H9 (cell line): ENCODE measurements around the gene APP. TPM values are rescaled to one million over a fixed set of nuclear protein-coding genes. Genes with fewer than 3 reads are reported as not detected.

Experiments used
- DNase-seq: peaks from one replicate; pipeline ENCODE4 v3.0.0-alpha.2; 2017
- H2AFZ ChIP-seq: one replicate; pipeline ENCODE4 v1.6.1; 2013; ENCODE audit warnings: mild to moderate bottlenecking, low read length, control low read depth, moderate library complexity
- H2AK5ac ChIP-seq: 2 replicates; pipeline ENCODE4 v1.6.1; 2013; ENCODE audit warnings: low read length, control low read depth, mixed read lengths; ENCODE audit not compliant: insufficient read length
- H2BK120ac ChIP-seq: one replicate; pipeline ENCODE4 v1.6.1; 2013; ENCODE audit warnings: low read depth, mild to moderate bottlenecking, low read length, control low read depth, inconsistent platforms; ENCODE audit not compliant: poor library complexity, severe bottlenecking
- H2BK12ac ChIP-seq: 2 replicates; pipeline ENCODE4 v1.6.1; 2013; ENCODE audit warnings: low read length, control low read depth, mixed read lengths, low read depth; ENCODE audit not compliant: insufficient read length
- H2BK15ac ChIP-seq: 2 replicates; pipeline ENCODE4 v1.6.1; 2013; ENCODE audit warnings: low read depth, low read length, control low read depth
- H2BK20ac ChIP-seq: one replicate; pipeline ENCODE4 v1.6.1; 2013; ENCODE audit warnings: low read depth, mild to moderate bottlenecking, low read length, control low read depth, inconsistent platforms; ENCODE audit not compliant: poor library complexity, severe bottlenecking
- H2BK5ac ChIP-seq: 2 replicates; pipeline ENCODE4 v1.6.1; 2013; ENCODE audit warnings: low read length, control low read depth, mixed read lengths; ENCODE audit not compliant: insufficient read length
- H3K14ac ChIP-seq: 2 replicates; pipeline ENCODE4 v1.6.1; 2013; ENCODE audit warnings: low read length, control low read depth; ENCODE audit not compliant: insufficient read depth
- H3K18ac ChIP-seq: 2 replicates; pipeline ENCODE4 v1.6.1; 2013; ENCODE audit warnings: low read depth, mild to moderate bottlenecking, mixed read lengths, low read length, control low read depth; ENCODE audit not compliant: insufficient read length
- H3K23ac ChIP-seq: 2 replicates; pipeline ENCODE4 v1.6.1; 2013; ENCODE audit warnings: low read length, control low read depth, mixed read lengths, low read depth; ENCODE audit not compliant: insufficient read length
- H3K23me2 ChIP-seq: 2 replicates; pipeline ENCODE4 v1.6.1; 2013; ENCODE audit warnings: low read depth, mild to moderate bottlenecking, mixed read lengths, low read length, control low read depth; ENCODE audit not compliant: insufficient read length, poor library complexity, severe bottlenecking
- H3K27ac ChIP-seq: 2 replicates; pipeline ENCODE4 v1.5.1; 2013; ENCODE audit warnings: low read length, control low read depth, mixed read lengths, low read depth; ENCODE audit not compliant: insufficient read length
- H3K27me3 ChIP-seq: 2 replicates; pipeline ENCODE4 v1.6.1; 2013; ENCODE audit warnings: low read length, control low read depth, inconsistent platforms; ENCODE audit not compliant: insufficient read depth
- H3K4ac ChIP-seq: 2 replicates; pipeline ENCODE4 v1.6.1; 2013; ENCODE audit warnings: low read depth, mild to moderate bottlenecking, control low read depth, inconsistent platforms, low read length, moderate library complexity
- H3K4me1 ChIP-seq: 2 replicates; pipeline ENCODE4 v1.6.1; 2013; ENCODE audit warnings: low read length, control low read depth, inconsistent platforms; ENCODE audit not compliant: insufficient read depth
- H3K4me2 ChIP-seq: 2 replicates; pipeline ENCODE4 v1.6.1; 2013; ENCODE audit warnings: low read length, control low read depth, mixed read lengths; ENCODE audit not compliant: insufficient read length, insufficient read depth
- H3K56ac ChIP-seq: 2 replicates; pipeline ENCODE4 v1.6.1; 2013; ENCODE audit warnings: low read depth, mild to moderate bottlenecking, mixed read lengths, low read length, control low read depth; ENCODE audit not compliant: insufficient read length
- H3K79me1 ChIP-seq: 2 replicates; pipeline ENCODE4 v1.6.1; 2013; ENCODE audit warnings: low read depth, mild to moderate bottlenecking, moderate library complexity, low read length, control low read depth, inconsistent platforms; ENCODE audit not compliant: insufficient read depth, poor library complexity, severe bottlenecking
- H3K79me2 ChIP-seq: 2 replicates; pipeline ENCODE4 v1.6.1; 2013; ENCODE audit warnings: low read length, control low read depth, inconsistent platforms; ENCODE audit not compliant: insufficient read depth
- H3K9ac ChIP-seq: 2 replicates; pipeline ENCODE4 v1.6.1; 2013; ENCODE audit warnings: low read length, control low read depth, mixed read lengths; ENCODE audit not compliant: insufficient read length; ENCODE audit errors: extremely low read depth
- H3K9me3 ChIP-seq: one replicate; pipeline ENCODE4 v1.6.1; 2013; ENCODE audit warnings: low read depth, low read length, inconsistent platforms; ENCODE audit not compliant: control insufficient read depth
- H3T11ph ChIP-seq: one replicate; pipeline ENCODE4 v1.6.1; 2013; ENCODE audit warnings: mild to moderate bottlenecking, low read length, control low read depth, inconsistent platforms
- H4K20me1 ChIP-seq: one replicate; pipeline ENCODE4 v1.6.1; 2013; ENCODE audit not compliant: control insufficient read depth, insufficient read length, insufficient read depth
- H4K5ac ChIP-seq: 2 replicates; pipeline ENCODE4 v1.6.1; 2013; ENCODE audit warnings: low read depth, mild to moderate bottlenecking, mixed read lengths, low read length, control low read depth; ENCODE audit not compliant: insufficient read length
- H4K8ac ChIP-seq: replicated peaks from 2 replicates; pipeline ENCODE4 v1.6.1; 2013; ENCODE audit warnings: low read length, control low read depth, mixed read lengths, low read depth; ENCODE audit not compliant: insufficient read length
- H4K91ac ChIP-seq: 2 replicates; pipeline ENCODE4 v1.6.1; 2013; ENCODE audit warnings: low read depth, mild to moderate bottlenecking, moderate library complexity, mixed read lengths, low read length, control low read depth; ENCODE audit not compliant: insufficient read length
- H3K27ac Mint-ChIP-seq, 3 experiments: 2 replicates in 2 of 3; 3 replicates in 1 of 3; pipeline ENCODE4 v1.8.0; 2020 to 2021; ENCODE audit warnings: mixed read lengths in 3 of 3, mild to moderate bottlenecking in 1 of 3, moderate library complexity in 1 of 3
- H3K27me3 Mint-ChIP-seq: 2 replicates; pipeline ENCODE4 v1.8.0; 2021; ENCODE audit warnings: low read depth, mild to moderate bottlenecking, moderate library complexity, mixed read lengths
- H3K36me3 Mint-ChIP-seq, 3 experiments: 2 replicates in 2 of 3; 3 replicates in 1 of 3; pipeline ENCODE4 v1.8.0; 2020 to 2021; ENCODE audit warnings: low read depth in 3 of 3, mixed read lengths in 3 of 3; ENCODE audit not compliant: insufficient read depth in 1 of 3
- H3K4me1 Mint-ChIP-seq, 2 experiments: 2 replicates each; pipeline ENCODE4 v1.8.0; 2020; ENCODE audit warnings: mixed read lengths in 2 of 2
- H3K4me3 Mint-ChIP-seq, 2 experiments: 2 replicates in 1 of 2; 3 replicates in 1 of 2; pipeline ENCODE4 v1.8.0; 2020 to 2021; ENCODE audit warnings: mild to moderate bottlenecking in 2 of 2, mixed read lengths in 2 of 2, moderate library complexity in 1 of 2
- H3K9me3 Mint-ChIP-seq, 2 experiments: 2 replicates in 1 of 2; 3 replicates in 1 of 2; pipeline ENCODE4 v1.8.0; 2020; ENCODE audit warnings: mild to moderate bottlenecking in 2 of 2, mixed read lengths in 2 of 2, moderate library complexity in 1 of 2
- WGBS: extraction: QIAGEN DNeasy Blood & Tissue Kit; methylation state at CpG from one replicate; pipeline ENCODE4 v1.1.7; 2013; ENCODE audit warnings: missing lambda C conversion rate, low lambda C conversion rate, mixed read lengths; ENCODE audit not compliant: insufficient read length; ENCODE audit errors: extremely low coverage; 5-methylcytosine and 5-hydroxymethylcytosine counted together
- total RNA-seq: library from RNA; stranded (reverse); gene quantifications from 2 replicates; pipeline ENCODE4 v1.2.1, GENCODE V29; 2021
- TF ChIP-seq, protein P1 (sequence below): fragments of 200-600 bp; sonication (generic); conservative IDR thresholded peaks from 3 replicates; pipeline ENCODE4 v1.8.0; 2021; ENCODE audit warnings: antibody characterized with exemption, mild to moderate bottlenecking

Gene APP
- total RNA-seq, 1 experiment from 2014 or later = 380 TPM

DNA sequence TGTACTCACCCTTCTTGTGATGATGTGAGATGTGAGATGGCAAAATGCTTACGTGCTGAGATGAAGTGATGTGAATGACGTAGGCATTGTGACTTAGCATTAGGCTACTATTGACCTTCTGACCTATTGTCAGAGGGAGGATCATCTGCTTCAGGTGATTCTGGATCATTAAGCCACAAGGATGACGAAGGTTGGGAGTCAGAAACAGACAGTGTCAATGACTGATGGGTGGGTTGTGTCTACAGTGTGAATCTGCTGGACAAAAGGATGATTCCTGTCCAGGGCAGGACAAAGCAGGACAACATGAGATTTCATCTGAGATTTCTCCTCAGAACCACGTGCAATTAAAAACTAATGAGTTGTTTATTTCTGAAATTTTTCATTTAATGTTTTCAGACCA, 306.8 kb downstream of the APP start:
- Histone ChIP-seq H3K27ac (no peak overlapping the region), H3T11ph (no peak overlapping the region), H3K79me2 (no peaks in the 10 kb centered on the region), H3K27me3 (no peaks in the 10 kb centered on the region), H4K20me1 (no peaks in the 10 kb centered on the region), H3K9ac (no peak overlapping the region), H3K14ac (no peak overlapping the region), H2AFZ (no peak overlapping the region), H4K8ac (no peak overlapping the region), H2BK120ac (no peak overlapping the region), H3K56ac (no peak overlapping the region), H3K23me2 (no peaks in the 10 kb centered on the region), H2BK5ac (no peak overlapping the region), H3K18ac (no peak overlapping the region), H2AK5ac (no peak overlapping the region), H2BK12ac (no peak overlapping the region), H3K4ac (no peak overlapping the region), H3K4me1 (no peaks in the 10 kb centered on the region), H4K5ac (no peak overlapping the region), H3K23ac (no peak overlapping the region), H2BK15ac (no peak overlapping the region), H2BK20ac (no peak overlapping the region), H3K9me3 (no peaks in the 10 kb centered on the region), H3K79me1 (no peaks in the 10 kb centered on the region), H3K4me2 (no peak overlapping the region), H4K91ac (no peak overlapping the region)
- H3K27ac Mint-ChIP-seq = no peak overlapping the region
- H3K4me1 Mint-ChIP-seq = peaks cover 13 to 15% of the 10 kb centered on the region in 2 experiments
- TF ChIP-seq, protein P1, sequence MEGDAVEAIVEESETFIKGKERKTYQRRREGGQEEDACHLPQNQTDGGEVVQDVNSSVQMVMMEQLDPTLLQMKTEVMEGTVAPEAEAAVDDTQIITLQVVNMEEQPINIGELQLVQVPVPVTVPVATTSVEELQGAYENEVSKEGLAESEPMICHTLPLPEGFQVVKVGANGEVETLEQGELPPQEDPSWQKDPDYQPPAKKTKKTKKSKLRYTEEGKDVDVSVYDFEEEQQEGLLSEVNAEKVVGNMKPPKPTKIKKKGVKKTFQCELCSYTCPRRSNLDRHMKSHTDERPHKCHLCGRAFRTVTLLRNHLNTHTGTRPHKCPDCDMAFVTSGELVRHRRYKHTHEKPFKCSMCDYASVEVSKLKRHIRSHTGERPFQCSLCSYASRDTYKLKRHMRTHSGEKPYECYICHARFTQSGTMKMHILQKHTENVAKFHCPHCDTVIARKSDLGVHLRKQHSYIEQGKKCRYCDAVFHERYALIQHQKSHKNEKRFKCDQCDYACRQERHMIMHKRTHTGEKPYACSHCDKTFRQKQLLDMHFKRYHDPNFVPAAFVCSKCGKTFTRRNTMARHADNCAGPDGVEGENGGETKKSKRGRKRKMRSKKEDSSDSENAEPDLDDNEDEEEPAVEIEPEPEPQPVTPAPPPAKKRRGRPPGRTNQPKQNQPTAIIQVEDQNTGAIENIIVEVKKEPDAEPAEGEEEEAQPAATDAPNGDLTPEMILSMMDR = no peak
- no CpG with 5 or more reads among the region's 4 CpGs for WGBS
- DNase-seq = no peak
- no peaks in the 10 kb centered on the region for H3K27me3 Mint-ChIP-seq
- H3K4me3 Mint-ChIP-seq = no peak overlapping the region
- no peaks in the 10 kb centered on the region for H3K9me3 Mint-ChIP-seq
- H3K36me3 Mint-ChIP-seq = no peaks in the 10 kb centered on the region
